CD4-positive, alpha-beta T cell (primary cell): Measurements from ENCODE around the gene FAM149A. TPM values are rescaled to one million over a fixed set of nuclear protein-coding genes. Genes with fewer than 3 reads are reported as not detected.

ENCODE experiments used
- ATAC-seq: fragments of 200-7000 bp; cut with Tn5 transposase; one replicate; pipeline ENCODE4 v1.10.0; 2022; ENCODE audit warnings: mild to moderate bottlenecking; ENCODE audit not compliant: poor library complexity
- CTCF ChIA-PET: fragments of 350-600 bp; sonication (Branson Sonifier 250); formaldehyde crosslinking; loops from one replicate; lab custom pipeline; 2021; ENCODE audit warnings: antibody characterized with exemption, inconsistent platforms; lab: Charles Lee
- POLR2A ChIA-PET: fragments of 350-600 bp; sonication (Branson Sonifier 250); formaldehyde crosslinking; loops from one replicate; lab custom pipeline; 2021; ENCODE audit warnings: antibody characterized with exemption, inconsistent platforms; lab: Charles Lee
- DNase-seq, 14 experiments: peaks; one replicate each; pipeline ENCODE4 v3.0.0-alpha.2; 2013 to 2020; ENCODE audit warnings: mixed read lengths in 2 of 14
- H3K27ac ChIP-seq, 2 donors: one replicate each; pipeline versions ENCODE4 v1.5.1 to v1.7.0; 2013; ENCODE audit warnings: low read length in 2 of 2, low read depth in 1 of 2, mild to moderate bottlenecking in 1 of 2
- H3K27me3 ChIP-seq, 2 experiments: 1 replicate in 1 of 2; 2 replicates in 1 of 2; pipeline versions ENCODE4 v1.6.1 to v1.7.0; 2013; ENCODE audit warnings: low read length in 2 of 2, control low read depth in 1 of 2, mild to moderate bottlenecking in 1 of 2, moderate library complexity in 1 of 2; ENCODE audit not compliant: insufficient read depth in 2 of 2, control insufficient read depth in 1 of 2
- H3K36me3 ChIP-seq: one replicate; pipeline ENCODE4 v1.6.1; 2013; ENCODE audit warnings: low read length, control low read depth; ENCODE audit not compliant: insufficient read depth
- H3K4me1 ChIP-seq: one replicate; pipeline ENCODE4 v1.6.1; 2013; ENCODE audit warnings: low read length, control low read depth; ENCODE audit not compliant: insufficient read depth
- H3K4me3 ChIP-seq: one replicate; pipeline ENCODE4 v1.5.1; 2013; ENCODE audit warnings: mild to moderate bottlenecking, low read length, moderate library complexity
- H3K9me3 ChIP-seq, 2 experiments: 1 replicate in 1 of 2; 2 replicates in 1 of 2; pipeline versions ENCODE4 v1.6.1 to v1.7.0; 2013; ENCODE audit warnings: low read length in 2 of 2, mild to moderate bottlenecking in 2 of 2, control low read depth in 1 of 2, moderate library complexity in 1 of 2; ENCODE audit not compliant: control insufficient read depth in 1 of 2, insufficient read depth in 1 of 2
- H3K27ac Mint-ChIP-seq: one replicate; pipeline ENCODE4 v1.8.0; 2020; ENCODE audit warnings: mixed read lengths
- H3K27me3 Mint-ChIP-seq: one replicate; pipeline ENCODE4 v1.8.0; 2021; ENCODE audit warnings: mixed read lengths
- H3K36me3 Mint-ChIP-seq: one replicate; pipeline ENCODE4 v1.8.0; 2021; ENCODE audit warnings: low read depth, mixed read lengths
- H3K4me1 Mint-ChIP-seq: one replicate; pipeline ENCODE4 v1.8.0; 2021; ENCODE audit warnings: low read depth, mixed read lengths
- H3K4me3 Mint-ChIP-seq: one replicate; pipeline ENCODE4 v1.8.0; 2020; ENCODE audit warnings: mild to moderate bottlenecking, mixed read lengths
- H3K9me3 Mint-ChIP-seq: one replicate; pipeline ENCODE4 v1.8.0; 2020; ENCODE audit warnings: mixed read lengths
- intact Hi-C, 2 experiments: fragments of 100-400 bp; cut with DNase I in 1 of 2; cut with micrococcal nuclease in 1 of 2; formaldehyde crosslinking; loops; one replicate each; pipeline versions ENCODE4 v1.15.1 to v1.9.0; 2023 to 2025; cut with DNase I, micrococcal nuclease
- total RNA-seq, 174 experiments: library from RNA in 2 of 174; stranded (reverse) in 2 of 174; gene quantifications; one replicate each; pipeline ENCODE4 v1.2.3 and lab custom pipeline; 2021 to 2026
- TF ChIP-seq, protein P1 (sequence below): fragments of 200-600 bp; IDR thresholded peaks from one replicate; pipeline ENCODE4 v1.8.0; 2022; ENCODE audit warnings: antibody characterized with exemption, mild to moderate bottlenecking

Gene FAM149A
- total RNA-seq, 2 experiments from 2014 or later: 0.61 to 1.1 TPM

DNA sequence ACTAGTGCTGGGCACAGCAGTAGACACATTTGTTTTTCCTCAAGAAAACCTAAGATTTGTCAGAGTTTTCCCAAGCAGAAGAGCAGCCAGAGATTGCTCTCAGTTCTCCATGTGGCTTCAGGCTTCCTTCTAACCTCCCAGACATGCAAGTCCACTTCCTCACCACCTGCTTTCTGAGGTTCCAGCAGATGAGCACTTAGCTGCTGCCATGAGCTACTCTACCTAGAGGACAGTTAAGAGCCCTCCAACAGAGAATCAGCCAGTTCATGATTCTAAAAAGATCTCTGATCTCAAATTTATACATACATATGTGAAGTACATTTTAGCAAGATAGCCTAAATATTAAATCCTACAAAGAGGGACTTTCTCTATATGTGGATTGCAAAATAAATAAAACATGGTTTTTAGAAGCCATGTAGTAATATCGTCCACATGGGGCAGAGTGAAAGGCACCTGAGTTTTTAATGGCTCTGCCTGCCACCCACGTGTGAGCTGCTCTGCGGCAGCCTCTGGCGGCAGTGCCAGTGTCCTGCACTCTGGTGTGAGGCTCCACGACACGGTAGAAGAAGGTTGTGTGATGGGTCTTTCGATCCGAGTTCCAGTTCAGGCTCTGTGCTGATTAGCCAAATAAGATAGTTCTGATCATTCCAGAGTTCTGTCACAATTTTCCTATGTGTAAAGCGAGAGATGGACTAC lies 97.2 kb downstream of the FAM149A start:
- peaks cover 8% of the 10 kb centered on the region for H3K36me3 ChIP-seq
- Mint-ChIP-seq H3K4me3 (peak overlapping the region; percentile 57), H3K27ac (peak overlapping the region; percentile 16), H3K36me3 (peaks cover 22% of the 10 kb centered on the region), H3K9me3 (no peaks in the 10 kb centered on the region), H3K27me3 (no peaks in the 10 kb centered on the region), H3K4me1 (peaks cover 34% of the 10 kb centered on the region)
- no peak overlapping the region for H3K4me3 ChIP-seq
- ATAC-seq: peak; percentile 85
- TF ChIP-seq, protein P1, sequence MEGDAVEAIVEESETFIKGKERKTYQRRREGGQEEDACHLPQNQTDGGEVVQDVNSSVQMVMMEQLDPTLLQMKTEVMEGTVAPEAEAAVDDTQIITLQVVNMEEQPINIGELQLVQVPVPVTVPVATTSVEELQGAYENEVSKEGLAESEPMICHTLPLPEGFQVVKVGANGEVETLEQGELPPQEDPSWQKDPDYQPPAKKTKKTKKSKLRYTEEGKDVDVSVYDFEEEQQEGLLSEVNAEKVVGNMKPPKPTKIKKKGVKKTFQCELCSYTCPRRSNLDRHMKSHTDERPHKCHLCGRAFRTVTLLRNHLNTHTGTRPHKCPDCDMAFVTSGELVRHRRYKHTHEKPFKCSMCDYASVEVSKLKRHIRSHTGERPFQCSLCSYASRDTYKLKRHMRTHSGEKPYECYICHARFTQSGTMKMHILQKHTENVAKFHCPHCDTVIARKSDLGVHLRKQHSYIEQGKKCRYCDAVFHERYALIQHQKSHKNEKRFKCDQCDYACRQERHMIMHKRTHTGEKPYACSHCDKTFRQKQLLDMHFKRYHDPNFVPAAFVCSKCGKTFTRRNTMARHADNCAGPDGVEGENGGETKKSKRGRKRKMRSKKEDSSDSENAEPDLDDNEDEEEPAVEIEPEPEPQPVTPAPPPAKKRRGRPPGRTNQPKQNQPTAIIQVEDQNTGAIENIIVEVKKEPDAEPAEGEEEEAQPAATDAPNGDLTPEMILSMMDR: peak; percentile 81
- intact Hi-C loops: loop anchor here (5.0 kb wide), 1 partner anchor 134 kb away; the partner anchor contains the start of gene TLR3 (in 2 of the 2)
- DNase-seq: peak; percentile 23 to 85 (median 50)
- ChIA-PET CTCF (interaction anchor here (0.6 to 1.8 kb wide), 5 partner anchors 11 to 560 kb away, joined by 3 to 32 read pairs (median 3); partner anchors contain the start of gene CYP4V2), POLR2A (interaction anchor here (1.1 to 1.6 kb wide), 2 partner anchors 10 to 12 kb away, joined by 4 to 35 read pairs; partner anchors contain the start of gene CYP4V2)
- peaks cover 16% of the 10 kb centered on the region for H3K4me1 ChIP-seq
- H3K27me3 ChIP-seq: no peaks in the 10 kb centered on the region
- H3K9me3 ChIP-seq: no peaks in the 10 kb centered on the region
- H3K27ac ChIP-seq: no peak overlapping the region

DNA sequence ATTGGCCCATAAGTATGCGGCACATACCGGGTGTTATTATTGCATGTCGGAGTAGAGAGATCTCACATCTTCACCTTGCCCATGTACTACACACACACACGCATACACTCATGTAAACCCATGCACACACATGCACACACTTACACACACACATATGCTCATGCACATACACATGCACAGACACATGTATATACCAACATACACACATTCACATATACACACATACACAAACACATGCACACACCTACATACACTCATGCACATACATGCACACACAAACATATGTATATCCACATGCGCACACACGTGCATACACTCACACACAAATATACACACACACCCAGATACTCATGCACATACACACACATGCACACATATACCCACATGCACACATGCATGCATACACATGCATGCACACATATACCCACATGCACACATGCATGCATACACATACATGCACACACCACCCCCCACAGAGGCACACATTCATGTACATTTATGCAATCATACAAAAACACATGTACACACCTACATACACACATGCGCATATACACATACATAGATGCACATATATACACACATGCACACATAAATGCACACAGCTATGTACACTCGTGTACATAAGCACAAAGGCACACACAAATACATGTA lies 98.1 kb downstream of the FAM149A start:
- ChIA-PET CTCF (interaction anchor here (0.6 to 1.8 kb wide), 5 partner anchors 11 to 561 kb away, joined by 3 to 32 read pairs (median 3); partner anchors contain the start of gene CYP4V2), POLR2A (interaction anchor here (1.1 to 1.6 kb wide), 2 partner anchors 11 to 13 kb away, joined by 4 to 35 read pairs; partner anchors contain the start of gene CYP4V2)
- Mint-ChIP-seq H3K36me3 (peaks cover 17% of the 10 kb centered on the region), H3K27me3 (no peaks in the 10 kb centered on the region), H3K4me1 (peaks cover 29% of the 10 kb centered on the region), H3K27ac (peak overlapping the region; percentile 85), H3K4me3 (no peak overlapping the region), H3K9me3 (no peaks in the 10 kb centered on the region)
- no peak overlapping the region for H3K27ac ChIP-seq
- TF ChIP-seq, protein P1: no peak
- no peaks in the 10 kb centered on the region for H3K27me3 ChIP-seq
- no peak overlapping the region for H3K4me3 ChIP-seq
- peaks cover 16% of the 10 kb centered on the region for H3K4me1 ChIP-seq
- no peaks in the 10 kb centered on the region for H3K9me3 ChIP-seq
- no peak for ATAC-seq
- intact Hi-C loops: loop anchor here (5.0 kb wide), 1 partner anchor 135 kb away; the partner anchor contains the start of gene TLR3 (in 2 of the 2)
- H3K36me3 ChIP-seq: no peaks in the 10 kb centered on the region
- no peak for DNase-seq

GRCh38 chr4:186203406-186203805 lies 98.9 kb downstream of the FAM149A start:
- peak overlapping the region; percentile 81 for H3K4me3 Mint-ChIP-seq
- intact Hi-C loops: loop anchor here (5.0 kb wide), 1 partner anchor 136 kb away; the partner anchor contains the start of gene TLR3 (in 2 of the 2)

More at GRCh38 chr4:186203406-186203805, 98.9 kb downstream of the FAM149A start:
- no peak for ATAC-seq
- H3K4me1 ChIP-seq: peaks cover 16% of the 10 kb centered on the region
- POLR2A ChIA-PET: interaction anchor here (0.7 to 3.0 kb wide), 2 partner anchors 11 to 136 kb away, joined by 3 to 35 read pairs; partner anchors contain the start of gene CYP4V2
- H3K9me3 ChIP-seq: no peaks in the 10 kb centered on the region
- H3K36me3 ChIP-seq: peaks cover 2% of the 10 kb centered on the region
- Mint-ChIP-seq H3K9me3 (no peaks in the 10 kb centered on the region), H3K36me3 (peaks cover 20% of the 10 kb centered on the region), H3K4me1 (peaks cover 29% of the 10 kb centered on the region), H3K27ac (peak overlapping the region; percentile 85), H3K27me3 (no peaks in the 10 kb centered on the region)
- CTCF ChIA-PET: no interaction called here
- TF ChIP-seq, protein P1: no peak
- H3K4me3 ChIP-seq: no peak overlapping the region
- DNase-seq: peak in 1 of 14 experiments; percentile 48
- H3K27ac ChIP-seq: no peak overlapping the region
- no peaks in the 10 kb centered on the region for H3K27me3 ChIP-seq
